GM23338 (cell line): ENCODE measurements around the gene CLDN15. TPM values are rescaled to one million over a fixed set of nuclear protein-coding genes. Genes with fewer than 3 reads are reported as not detected.
A peak's percentile ranks its signal among the peaks of the same experiment; 100 is the strongest.

Experiments used
- ATAC-seq: fragments of 200-7000 bp; cut with Tn5 transposase; 3 replicates; pipeline ENCODE4 v1.9.1; 2020
- DNase-seq: peaks from one replicate; pipeline ENCODE4 v3.0.0-alpha.2; 2015; ENCODE audit warnings: low spot score
- H2AFZ ChIP-seq: fragments of 200-600 bp; sonication (generic); 2 replicates; pipeline ENCODE4 v1.8.0; 2016; ENCODE audit warnings: antibody characterized with exemption, mild to moderate bottlenecking, moderate library complexity
- H3F3A ChIP-seq: fragments of 200-600 bp; sonication (generic); replicated peaks from 2 replicates; pipeline ENCODE4 v1.8.0; 2017; ENCODE audit warnings: antibody characterized with exemption, mixed run types, low read depth
- H3K27ac ChIP-seq: fragments of 200-600 bp; sonication (generic); 2 replicates; pipeline ENCODE4 v1.6.1; 2016; ENCODE audit warnings: low read depth
- H3K27me3 ChIP-seq: fragments of 200-600 bp; sonication (generic); 2 replicates; pipeline ENCODE4 v1.8.0; 2016; ENCODE audit warnings: mild to moderate bottlenecking, mixed run types, moderate library complexity; ENCODE audit not compliant: insufficient read depth
- H3K36me3 ChIP-seq: fragments of 200-600 bp; sonication (generic); 2 replicates; pipeline ENCODE4 v1.8.0; 2016; ENCODE audit warnings: mild to moderate bottlenecking; ENCODE audit not compliant: insufficient read depth
- H3K4me1 ChIP-seq: fragments of 200-600 bp; sonication (generic); 2 replicates; pipeline ENCODE4 v1.8.0; 2016; ENCODE audit warnings: mild to moderate bottlenecking, moderate library complexity; ENCODE audit not compliant: insufficient read depth
- H3K4me2 ChIP-seq: fragments of 200-600 bp; sonication (generic); 2 replicates; pipeline ENCODE4 v1.7.1; 2017; ENCODE audit warnings: mixed run types
- H3K4me3 ChIP-seq: fragments of 200-600 bp; sonication (generic); 2 replicates; pipeline ENCODE4 v1.6.1; 2016; ENCODE audit warnings: mixed run types
- H3K79me2 ChIP-seq: fragments of 200-600 bp; sonication (generic); replicated peaks from 2 replicates; pipeline ENCODE4 v1.8.0; 2017; ENCODE audit warnings: mild to moderate bottlenecking; ENCODE audit not compliant: insufficient read depth
- H3K9me2 ChIP-seq: fragments of 200-600 bp; sonication (generic); 2 replicates; pipeline ENCODE4 v1.8.0; 2017; ENCODE audit not compliant: insufficient read depth
- H4K20me1 ChIP-seq: fragments of 200-600 bp; sonication (generic); replicated peaks from 2 replicates; pipeline ENCODE4 v1.8.0; 2017; ENCODE audit warnings: mild to moderate bottlenecking; ENCODE audit not compliant: insufficient read depth
- H3K27ac Mint-ChIP-seq: 2 replicates; pipeline ENCODE4 v1.8.0; 2020; ENCODE audit warnings: inconsistent platforms, mild to moderate bottlenecking, moderate library complexity, mixed read lengths
- H3K27me3 Mint-ChIP-seq: 3 replicates; pipeline ENCODE4 v1.8.0; 2022; ENCODE audit warnings: low read depth, mild to moderate bottlenecking, moderate library complexity, mixed read lengths, inconsistent platforms; ENCODE audit not compliant: insufficient read depth, poor library complexity
- H3K36me3 Mint-ChIP-seq: 3 replicates; pipeline ENCODE4 v1.8.0; 2021; ENCODE audit warnings: low read depth, mild to moderate bottlenecking, inconsistent platforms, moderate library complexity, mixed read lengths
- H3K4me1 Mint-ChIP-seq: 3 replicates; pipeline ENCODE4 v1.8.0; 2020; ENCODE audit warnings: mild to moderate bottlenecking, inconsistent platforms, mixed read lengths
- H3K4me3 Mint-ChIP-seq: 3 replicates; pipeline ENCODE4 v1.8.0; 2021; ENCODE audit warnings: moderate library complexity, mild to moderate bottlenecking, inconsistent platforms, mixed read lengths
- H3K9me3 Mint-ChIP-seq: 3 replicates; pipeline ENCODE4 v1.8.0; 2020; ENCODE audit warnings: moderate library complexity, mild to moderate bottlenecking, inconsistent platforms, mixed read lengths
- CREB1 ChIP-seq: fragments of 250-450 bp; sonication (Bioruptor Pico); IDR thresholded peaks from 2 replicates; pipeline ENCODE4 v1.5.0; 2020; ENCODE audit warnings: low read depth, mild to moderate bottlenecking, moderate library complexity
- CTCF ChIP-seq, 2 experiments: fragments of 200-600 bp in 1 of 2; sonication (generic) in 1 of 2; conservative IDR thresholded peaks; 2 replicates each; pipeline versions ENCODE4 v1.5.1 to v1.6.1; 2016 to 2017; ENCODE audit warnings: antibody characterized with exemption in 2 of 2, low read depth in 2 of 2, mild to moderate bottlenecking in 2 of 2, moderate library complexity in 1 of 2
- ETS1 ChIP-seq: IDR thresholded peaks from 2 replicates; pipeline ENCODE4 v1.6.1; 2016; ENCODE audit warnings: antibody characterized with exemption
- EZH2 ChIP-seq: fragments of 200-600 bp; sonication (generic); IDR thresholded peaks from one replicate; pipeline ENCODE4 v1.8.0; 2017; ENCODE audit warnings: antibody characterized with exemption, mild to moderate bottlenecking, low read depth; ENCODE audit not compliant: unreplicated experiment
- EZH2phosphoT487 ChIP-seq: fragments of 200-600 bp; sonication (generic); IDR thresholded peaks from one replicate; pipeline ENCODE4 v1.8.1; 2018; ENCODE audit warnings: antibody characterized with exemption; ENCODE audit not compliant: unreplicated experiment
- NANOG ChIP-seq: IDR thresholded peaks from 2 replicates; pipeline ENCODE4 v1.6.1; 2016; ENCODE audit warnings: antibody characterized with exemption, borderline replicate concordance
- POLR2AphosphoS5 ChIP-seq: IDR thresholded peaks from 2 replicates; pipeline ENCODE4 v1.6.1; 2016; ENCODE audit warnings: antibody characterized with exemption, low read depth
- REST ChIP-seq: IDR thresholded peaks from one replicate; pipeline ENCODE4 v1.6.1; 2018; ENCODE audit warnings: antibody characterized with exemption; ENCODE audit not compliant: unreplicated experiment
- polyA plus RNA-seq: library from polyadenylated mRNA; unstranded; fragments of >200 nt; fragmentation: Nextera tagmentation; extraction: Ambion mirVana; gene quantifications from 2 replicates; pipeline ENCODE4 v1.2.1, GENCODE V29; 2016
- total RNA-seq: library from RNA; depleted of rRNA; stranded (reverse); fragments of >200 nt; shearing (Covaris generic); gene quantifications from 2 replicates; pipeline ENCODE4 v1.2.3, GENCODE V29; 2014

Gene CLDN15
- total and polyA plus RNA-seq, 2 experiments from 2014 or later, result 3.6 to 4.1 TPM

- H3K4me3 ChIP-seq, result peak overlapping the region; percentile 68
- H3K4me2 ChIP-seq, result peak overlapping the region; percentile 86
- H2AFZ ChIP-seq, result peak overlapping the region; percentile 93
- Mint-ChIP-seq H3K27ac (no peak overlapping the region), H3K4me1 (peaks cover 18% of the 10 kb centered on the region), H3K4me3 (peak overlapping the region; percentile 69), H3K36me3 (peaks cover 2% of the 10 kb centered on the region; the same call in 1 of the 3 replicates), H3K27me3 (peaks cover 20% of the 10 kb centered on the region), H3K9me3 (no peaks in the 10 kb centered on the region)
- DNase-seq, result peak; percentile 64
- TF ChIP-seq POLR2AphosphoS5, result 0 out of 2 replicates have a peak, but pooled peaks have one; percentile 31
- TF ChIP-seq CREB1 (CRISPR knock-in tag), result no peak
- H3K79me2 ChIP-seq, result no peaks in the 10 kb centered on the region
- H3F3A ChIP-seq, result peaks cover 9% of the 10 kb centered on the region
- ATAC-seq, result peak; percentile 72
- H3K36me3 ChIP-seq, result no peaks in the 10 kb centered on the region
- no peaks in the 10 kb centered on the region for H4K20me1 ChIP-seq
- peaks cover 16% of the 10 kb centered on the region for H3K4me1 ChIP-seq
- H3K27me3 ChIP-seq, result peaks cover 25% of the 10 kb centered on the region
- H3K9me2 ChIP-seq, result no peaks in the 10 kb centered on the region
- H3K27ac ChIP-seq, result no peak overlapping the region
These were observed 35.7 kb downstream of the CLDN15 start for GRCh38 chr7:101201695-101202602.

GRCh38 chr7:101200862-101201599 is 36.6 kb downstream of the CLDN15 start, which contains the start of gene MOGAT3:
Gene MOGAT3, minus strand, starts transcription at chr7:101201036. Its CDS starts 182 bp downstream, at chr7:101200854.
- Histone ChIP-seq H3K36me3 (no peaks in the 10 kb centered on the region), H3F3A (peaks cover 9% of the 10 kb centered on the region), H3K79me2 (no peaks in the 10 kb centered on the region), H3K9me2 (no peaks in the 10 kb centered on the region), H3K4me3 (peak within 1 kb of the TSS; percentile 68), H3K27ac (peak within 1 kb of the TSS; percentile 63; the same call in 1 of the 2 replicates), H2AFZ (peak within 1 kb of the TSS; percentile 94), H4K20me1 (no peaks in the 10 kb centered on the region), H3K27me3 (peaks cover 25% of the 10 kb centered on the region), H3K4me2 (peak within 1 kb of the TSS; percentile 86), H3K4me1 (peaks cover 16% of the 10 kb centered on the region)
- Mint-ChIP-seq H3K4me3 (peak within 1 kb of the TSS; percentile 69), H3K36me3 (no peaks in the 10 kb centered on the region), H3K4me1 (peaks cover 18% of the 10 kb centered on the region), H3K27me3 (peaks cover 20% of the 10 kb centered on the region), H3K27ac (no peak within 1 kb of the TSS), H3K9me3 (no peaks in the 10 kb centered on the region)
- peak; percentile 68 for DNase-seq
- peak; percentile 34 for ATAC-seq
- TF ChIP-seq ETS1 (no peak), NANOG (no peak), REST (no peak), EZH2 (no peak), EZH2phosphoT487 (no peak), CREB1 (CRISPR knock-in tag) (no peak), CTCF (conservative IDR thresholded peaks at IDR 0.05; ENCODE audit: low read depth in 2 of 2) (no peak)
